Activated effector memory CD4-positive, alpha-beta T cell treated with anti-CD3 and anti-CD28 coated beads, Interleukin-2, amount 50 U/mL, for 16 hours (primary cell): ENCODE results near the gene DDHD1.
"Not testable (repeated sequence)": the region's sequence is repeated elsewhere in the genome, so short reads cannot be mapped to it uniquely, and the experiment has no call there.

Experiments
- DNase-seq: peaks from one replicate; pipeline ENCODE4 v3.0.0-alpha.2; 2020

DDHD1 gene

GRCh38 chr14:53152887-53153701 is at the start of gene DDHD1:
Gene DDHD1, minus strand, starts transcription at chr14:53153323. Its CDS starts 225 bp downstream, at chr14:53153098.
- DNase-seq = peak; percentile 95

- DNase-seq = no peak
Measured at GRCh38 chr14:53195949-53196348, 42.8 kb upstream of the DDHD1 start.

GRCh38 chr14:53193193-53193592 is 40.1 kb upstream of the DDHD1 start:
- DNase-seq = no peak

GRCh38 chr14:53192052-53192760 is 39.1 kb upstream of the DDHD1 start:
- no peak for DNase-seq

GRCh38 chr14:53190938-53191337 is 37.8 kb upstream of the DDHD1 start:
- peak; percentile 83 for DNase-seq

GRCh38 chr14:53187921-53188463 is 34.9 kb upstream of the DDHD1 start:
- DNase-seq = no peak

- DNase-seq = no peak
Measured at GRCh38 chr14:53186532-53186931, 33.4 kb upstream of the DDHD1 start.

GRCh38 chr14:53183611-53184010 is 30.5 kb upstream of the DDHD1 start:
- DNase-seq = no peak

- no peak for DNase-seq
Measured at GRCh38 chr14:53183056-53183455, 29.9 kb upstream of the DDHD1 start.

GRCh38 chr14:53181463-53182081 is 28.4 kb upstream of the DDHD1 start:
- DNase-seq = peak; percentile 66

GRCh38 chr14:53180272-53181221 is 27.4 kb upstream of the DDHD1 start:
- DNase-seq = peak; percentile 78

GRCh38 chr14:53179486-53180005 is 26.4 kb upstream of the DDHD1 start:
- not testable (repeated sequence) for DNase-seq

GRCh38 chr14:53175375-53175774 is 22.3 kb upstream of the DDHD1 start:
- no peak for DNase-seq

- DNase-seq = no peak
Measured at GRCh38 chr14:53174918-53175317, 21.8 kb upstream of the DDHD1 start.

GRCh38 chr14:53168786-53169185 is 15.7 kb upstream of the DDHD1 start:
- DNase-seq = no peak

- DNase-seq = no peak
Measured at GRCh38 chr14:53167602-53168328, 14.6 kb upstream of the DDHD1 start.

- DNase-seq = no peak
Measured at GRCh38 chr14:53161758-53162435, 8.8 kb upstream of the DDHD1 start.

- no peak for DNase-seq
Measured at GRCh38 chr14:53156238-53156637, 3.1 kb upstream of the DDHD1 start.

- DNase-seq = no peak
Measured at GRCh38 chr14:53153702-53154112, 584 bp upstream of the DDHD1 start.

- peak; percentile 89 for DNase-seq
Measured at GRCh38 chr14:53152184-53152886, 788 bp downstream of the DDHD1 start.
